Upper lobe of left lung (tissue), 4 donors: ENCODE measurements around the gene GRID1.

Experiments used
- CTCF ChIP-seq, 6 experiments: fragments of 450-650 bp in 4 of 6; fragments of 200-600 bp in 2 of 6; sonication (generic) in 2 of 6; IDR thresholded peaks; one replicate each; pipeline ENCODE4 v1.5.1; 2016 to 2019; ENCODE audit warnings: antibody characterized with exemption in 6 of 6
- POLR2A ChIP-seq, 4 donors: fragments of 450-650 bp; IDR thresholded peaks; one replicate each; pipeline ENCODE4 v1.5.1; 2016 to 2017; ENCODE audit warnings: antibody characterized with exemption in 4 of 4, mild to moderate bottlenecking in 2 of 4
- POLR2AphosphoS5 ChIP-seq, 2 donors: sonication (generic); formaldehyde crosslinking; IDR thresholded peaks; one replicate each; pipeline ENCODE4 v1.5.1; 2017; ENCODE audit warnings: antibody characterized with exemption in 2 of 2

DNA sequence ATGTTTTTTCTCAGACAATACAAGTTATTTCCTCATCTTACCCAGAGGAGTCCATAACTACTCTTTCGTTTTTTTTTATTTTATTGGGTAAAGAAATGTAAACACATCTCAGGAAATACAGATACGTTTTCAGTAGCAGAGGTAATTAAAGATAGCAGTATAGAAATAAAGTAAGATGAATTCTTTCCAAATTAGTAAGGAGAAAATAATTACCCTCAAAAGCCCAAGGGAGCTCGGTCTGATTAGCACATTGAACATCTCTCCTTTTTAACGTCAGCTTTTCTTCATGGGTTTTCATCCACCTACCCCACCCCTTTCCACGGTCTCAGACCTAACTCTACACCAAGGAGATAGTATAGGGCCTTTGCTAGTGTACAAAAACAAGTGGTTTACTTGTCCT, 294.2 kb downstream of the GRID1 start:
- TF ChIP-seq POLR2A (IDR thresholded peaks at IDR 0.05) (no peak), CTCF (IDR thresholded peaks at IDR 0.05) (no peak), POLR2AphosphoS5 (IDR thresholded peaks at IDR 0.05) (no peak)
